Stimulated activated CD8-positive, alpha-beta memory T cell treated with anti-CD3 and anti-CD28 coated beads, Interleukin-12 subunit alpha, Interleukin-12 subunit beta, amount 100 ng/mL, for 1 hour (primary cell): ENCODE results near the gene TLL2.

Source experiments
- DNase-seq: peaks from one replicate; pipeline ENCODE4 v3.0.0-alpha.2; 2020; ENCODE audit warnings: low read depth

TLL2 gene

GRCh38 chr10:96507044-96507443, 6.7 kb downstream of the TLL2 start:
- no peak for DNase-seq

DNA sequence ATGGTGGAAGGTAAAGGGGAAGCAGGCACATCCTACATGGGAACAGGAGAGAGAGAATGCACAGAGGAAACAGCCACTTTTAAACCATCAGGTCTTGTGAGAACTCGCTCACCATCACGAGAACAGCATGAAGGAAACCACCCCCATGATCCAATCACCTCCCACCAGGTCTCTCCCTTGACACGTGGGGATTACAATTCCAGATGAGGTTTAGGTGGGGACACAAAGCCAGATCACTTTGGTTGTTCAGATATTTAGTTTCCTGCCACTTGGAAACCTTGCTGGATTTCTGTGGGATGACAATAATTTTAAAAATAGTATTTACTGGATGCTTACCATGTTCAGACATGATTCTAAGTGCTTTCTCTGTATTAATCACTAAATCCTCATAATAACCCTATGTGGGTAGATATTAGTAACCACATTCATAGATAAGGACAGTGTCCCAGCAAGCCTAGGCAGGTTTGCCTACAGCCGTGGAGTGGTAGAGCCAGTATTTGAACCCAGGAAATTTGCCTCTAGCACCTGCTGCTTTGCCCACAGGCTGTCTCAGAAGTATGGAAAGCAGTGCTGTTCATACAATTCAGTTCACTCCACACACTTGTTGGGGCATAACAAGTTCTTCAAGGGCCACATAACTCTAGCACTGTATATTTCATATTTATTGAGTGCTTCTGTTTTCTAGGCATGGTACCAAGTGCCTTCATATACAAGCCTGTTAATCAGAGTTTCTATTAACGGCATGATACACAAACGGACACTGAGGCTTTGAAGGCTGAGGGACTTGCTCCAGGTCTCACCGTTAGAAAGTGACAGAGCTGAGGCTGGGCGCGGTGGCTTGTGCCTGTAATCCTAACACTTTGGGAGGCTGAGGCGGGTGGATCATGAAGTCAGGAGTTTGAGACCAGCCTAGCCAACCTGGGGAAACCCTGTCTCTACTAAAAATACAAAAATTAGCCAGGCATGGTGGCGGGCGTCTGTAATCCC, 8.3 kb downstream of the TLL2 start:
- DNase-seq, result no peak

GRCh38 chr10:96502561-96503282, 11.0 kb downstream of the TLL2 start:
- DNase-seq, result no peak

DNA sequence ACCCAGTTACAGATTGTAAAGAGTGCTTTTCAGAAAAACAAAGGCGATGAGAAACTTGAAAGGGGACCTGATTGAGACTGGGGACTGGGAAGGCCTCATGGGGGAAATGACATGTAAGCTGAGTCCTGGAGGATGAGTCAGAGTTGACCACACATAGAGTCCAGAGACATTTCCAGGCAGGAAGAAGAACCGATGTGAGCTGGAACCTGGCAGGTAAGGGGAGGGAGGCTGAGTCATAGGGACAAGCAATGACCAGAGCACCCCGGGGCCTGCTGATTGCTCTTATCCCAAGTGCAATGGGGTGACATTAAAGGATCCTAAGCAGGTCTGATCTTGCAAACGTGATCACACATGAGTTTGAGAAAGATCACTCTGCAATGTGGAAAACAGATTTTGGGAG, 11.7 kb downstream of the TLL2 start:
- no peak for DNase-seq

DNA sequence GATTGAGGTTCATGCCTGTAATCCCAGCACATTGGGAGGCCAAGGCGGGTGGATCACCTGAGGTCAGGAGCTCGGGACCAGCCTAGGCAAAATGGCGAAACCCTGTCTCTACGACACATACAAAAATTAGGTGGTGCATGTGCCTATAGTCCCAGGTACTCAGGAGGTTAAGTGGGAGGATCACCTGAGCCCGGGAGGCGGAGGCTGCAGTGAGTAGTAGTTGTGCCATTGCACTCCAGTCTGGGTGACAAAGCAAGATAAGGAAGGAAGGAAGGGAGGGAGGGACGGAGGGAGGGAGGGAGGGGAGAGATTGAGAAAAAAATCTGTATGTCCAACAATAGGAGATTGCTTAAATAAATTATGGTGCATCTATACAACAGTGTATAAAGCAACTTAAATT, 13.2 kb downstream of the TLL2 start:
- no peak for DNase-seq

GRCh38 chr10:96500050-96500449, 13.7 kb downstream of the TLL2 start:
- DNase-seq, result no peak

DNA sequence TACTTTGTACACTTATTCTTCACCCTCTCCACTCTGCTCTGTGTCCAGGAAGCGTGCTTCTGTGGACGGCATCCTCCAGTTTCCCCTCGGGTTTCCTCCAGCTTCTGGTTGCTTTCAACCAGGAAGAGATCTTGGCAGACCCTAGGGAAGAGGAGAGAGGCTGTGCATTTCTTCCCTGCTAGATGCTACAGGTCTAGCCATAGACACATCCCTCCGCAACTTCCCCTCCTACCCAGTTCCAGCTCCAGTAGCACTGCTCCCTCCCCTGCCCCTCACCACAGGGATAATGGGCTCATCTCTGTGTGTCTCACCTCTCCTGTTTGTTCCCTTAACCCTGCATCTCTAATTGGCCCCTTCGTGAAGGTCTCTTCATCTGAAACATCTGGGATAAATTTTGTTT, 16.3 kb downstream of the TLL2 start:
- no peak for DNase-seq

DNA sequence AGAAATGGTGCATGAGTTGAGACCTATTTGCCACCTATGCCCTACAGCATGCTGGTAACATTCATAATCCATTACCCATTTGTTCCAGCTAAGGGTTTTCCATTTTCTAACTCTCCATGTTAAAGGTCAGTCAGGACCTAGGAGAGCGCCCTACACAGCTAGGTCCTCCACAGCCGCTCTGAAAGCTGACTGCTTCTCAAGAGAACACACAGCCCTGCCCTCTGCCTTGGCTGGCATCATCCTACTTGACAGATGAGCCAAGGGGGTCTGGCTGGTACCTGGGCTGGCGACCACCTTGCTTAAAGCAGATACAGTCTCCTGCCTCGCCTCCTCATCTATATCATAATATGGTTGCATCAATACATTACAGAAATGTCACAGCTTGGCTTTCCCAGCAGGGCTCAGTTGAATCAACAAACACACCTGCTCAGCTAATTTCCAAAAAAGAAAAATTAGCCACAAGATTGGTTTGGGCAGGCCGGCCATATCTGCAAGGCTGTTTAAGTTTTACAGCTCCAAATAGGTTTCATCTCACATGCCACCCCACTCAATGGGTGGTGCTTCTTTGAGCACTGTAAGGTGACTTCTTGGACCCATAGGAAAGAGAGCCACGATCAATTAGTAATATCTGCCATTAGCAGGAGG, 17.3 kb downstream of the TLL2 start:
- DNase-seq, result no peak

GRCh38 chr10:96495544-96495943, 18.2 kb downstream of the TLL2 start:
- no peak for DNase-seq

DNA sequence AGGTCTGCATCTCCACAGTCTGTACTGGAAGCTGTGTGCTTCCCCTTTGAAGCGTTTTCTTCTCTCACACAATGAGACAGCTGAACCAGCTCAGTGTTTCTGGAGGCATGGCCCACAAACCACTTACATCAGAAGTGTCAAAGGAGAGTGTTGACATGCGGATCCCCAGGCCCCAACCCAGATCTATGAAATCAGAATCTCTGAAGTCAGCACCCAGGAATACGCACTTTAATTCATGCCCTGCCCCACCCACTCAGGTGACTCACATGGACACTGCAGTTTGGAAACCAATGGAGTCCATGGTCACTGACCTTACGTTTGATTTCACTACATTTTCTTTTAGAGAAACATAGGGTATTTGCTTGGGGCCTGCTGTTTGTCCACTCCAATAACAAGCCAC, 19.0 kb downstream of the TLL2 start:
- no peak for DNase-seq

DNA sequence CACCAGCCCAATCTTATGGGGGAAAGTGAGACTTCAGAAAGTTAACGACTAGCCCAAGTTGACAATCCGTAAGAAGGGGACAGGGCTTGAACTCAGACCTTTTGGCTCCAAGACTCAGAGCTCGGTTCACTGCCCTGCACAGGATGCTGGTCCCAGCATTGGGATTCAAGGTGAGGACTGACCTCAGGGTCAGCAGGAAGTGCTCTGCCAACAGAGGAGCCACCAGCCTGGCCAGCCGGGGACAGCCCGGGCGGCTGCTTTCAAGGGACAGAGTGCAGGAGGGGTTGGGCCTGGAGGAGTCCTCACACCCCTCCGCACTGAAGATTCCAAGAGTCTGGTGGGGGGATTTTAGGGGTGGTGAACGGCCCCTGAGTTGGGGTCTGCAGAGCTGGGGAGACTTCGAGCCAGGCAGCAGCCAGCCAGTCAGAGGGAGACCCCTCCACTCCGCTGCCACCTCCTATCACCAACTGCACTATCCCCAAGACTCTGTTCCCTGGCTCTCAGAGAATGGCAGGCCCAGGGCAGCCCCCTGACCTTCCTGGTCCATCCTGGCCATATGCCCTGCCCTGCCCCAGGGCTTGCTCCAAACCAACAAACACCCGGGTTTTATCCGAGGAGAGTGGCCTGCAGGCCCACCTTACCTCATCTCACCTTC, 19.7 kb downstream of the TLL2 start:
- no peak for DNase-seq

DNA sequence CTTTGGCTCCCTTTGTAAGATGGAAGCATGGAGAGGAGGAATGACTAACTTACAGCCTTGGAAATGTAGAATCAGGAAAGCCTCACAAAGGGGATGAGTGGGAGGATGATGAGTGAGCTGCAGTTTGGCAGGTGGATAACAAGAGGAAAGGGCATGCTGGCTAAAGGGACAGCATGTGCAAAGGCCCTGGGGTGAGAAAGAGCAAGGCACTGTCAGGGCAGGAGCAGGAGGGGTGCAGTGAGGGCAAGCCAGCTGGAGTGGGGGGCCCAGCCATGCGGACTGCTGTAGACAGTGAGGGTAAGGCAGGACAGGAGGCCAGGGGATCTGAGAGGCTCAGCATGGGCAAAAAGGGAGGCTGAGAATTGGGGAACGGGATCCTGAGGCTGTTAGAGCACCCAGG, 20.5 kb downstream of the TLL2 start:
- no peak for DNase-seq

GRCh38 chr10:96491303-96491702, 22.4 kb downstream of the TLL2 start:
- DNase-seq, result no peak

DNA sequence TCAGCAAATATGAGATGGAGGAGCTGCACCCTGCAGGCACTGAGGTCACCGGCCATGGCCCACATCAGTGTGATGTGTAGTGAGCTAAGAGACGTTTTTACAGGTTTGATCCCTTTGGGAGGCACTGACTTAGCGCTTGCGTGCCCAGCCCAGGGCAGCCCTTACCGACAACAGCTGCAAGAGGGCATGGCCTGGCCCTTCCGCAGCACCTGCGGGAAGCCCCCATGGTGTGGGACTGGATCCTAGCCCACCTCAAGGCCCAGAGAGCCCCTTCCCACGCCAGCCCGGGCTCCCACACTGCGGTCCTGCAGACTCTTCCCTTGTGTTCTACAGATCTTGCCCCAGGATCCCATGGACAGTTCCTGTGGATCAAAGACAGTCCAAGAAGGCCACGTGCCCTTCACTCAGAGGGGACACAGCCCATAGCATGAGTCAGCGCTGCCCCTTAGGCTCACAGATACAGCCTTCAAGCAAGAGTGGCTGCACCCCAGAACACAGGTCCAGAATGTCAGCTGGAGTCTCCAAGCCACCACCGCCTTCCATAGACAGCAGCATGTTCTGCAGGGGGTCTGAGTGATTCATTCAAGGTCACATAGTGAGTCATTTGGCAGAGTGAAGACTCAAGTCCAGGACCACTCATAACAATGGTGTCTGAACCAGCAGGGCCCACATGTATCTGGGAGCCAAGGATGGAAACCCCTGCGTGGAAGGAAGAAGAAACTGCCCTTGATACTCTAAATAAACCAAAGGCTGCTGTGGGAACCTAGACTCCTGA, 25.4 kb downstream of the TLL2 start:
- DNase-seq, result no peak

DNA sequence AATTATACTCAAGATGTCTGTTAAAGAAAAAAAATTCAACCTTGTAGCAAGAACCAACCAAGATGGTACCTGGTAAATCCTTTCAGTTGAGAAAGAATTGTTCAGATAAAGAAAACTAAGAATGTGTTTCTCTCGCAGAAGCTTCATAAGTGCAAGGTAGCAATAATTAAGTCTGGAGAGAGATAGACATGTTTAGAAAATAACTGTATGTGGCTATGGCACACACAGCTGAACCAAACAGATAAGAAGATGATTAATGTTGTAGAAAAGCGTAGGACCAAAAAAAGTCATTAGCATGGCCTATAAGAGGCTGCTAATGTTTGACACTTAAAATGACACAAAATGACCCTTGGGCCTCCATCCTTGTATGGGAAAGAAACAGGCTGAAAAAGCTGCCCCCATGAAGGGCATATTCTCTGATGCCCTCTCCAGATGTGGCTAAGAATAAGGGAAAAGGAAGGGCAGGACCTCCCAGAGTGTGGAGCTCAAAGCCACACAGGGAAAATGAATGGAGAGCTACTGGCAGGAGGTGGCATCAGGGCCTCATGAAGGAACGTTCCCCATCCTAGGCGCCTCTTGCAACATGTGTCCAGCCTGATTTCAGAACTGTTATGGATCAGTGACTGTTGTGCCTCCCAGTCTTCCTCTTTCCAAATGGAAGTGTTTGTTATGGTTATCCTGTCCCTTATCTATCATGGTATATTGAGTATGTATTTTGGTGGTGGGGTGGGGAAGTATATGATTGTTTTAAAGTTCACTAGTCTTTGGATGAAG, 30.7 kb downstream of the TLL2 start:
- DNase-seq, result no peak

DNA sequence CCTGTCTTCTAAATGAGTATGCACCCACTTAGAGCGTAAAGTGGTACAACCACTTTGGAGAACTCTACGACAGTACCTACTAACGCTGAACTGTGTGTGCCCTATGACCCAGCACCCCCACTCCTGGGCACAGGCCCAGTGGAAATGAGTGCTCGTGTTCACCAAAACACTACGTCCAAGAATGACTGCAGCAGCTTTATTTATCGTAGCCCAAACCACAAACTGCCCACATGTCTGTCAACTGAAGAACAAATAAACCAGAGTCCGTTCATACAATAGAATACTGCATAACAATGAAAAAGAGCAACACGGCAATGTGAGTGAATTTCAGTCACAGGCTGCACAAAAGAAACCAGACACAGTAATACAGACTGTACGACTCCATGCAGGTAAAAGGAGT, 35.4 kb downstream of the TLL2 start:
- DNase-seq, result no peak

DNA sequence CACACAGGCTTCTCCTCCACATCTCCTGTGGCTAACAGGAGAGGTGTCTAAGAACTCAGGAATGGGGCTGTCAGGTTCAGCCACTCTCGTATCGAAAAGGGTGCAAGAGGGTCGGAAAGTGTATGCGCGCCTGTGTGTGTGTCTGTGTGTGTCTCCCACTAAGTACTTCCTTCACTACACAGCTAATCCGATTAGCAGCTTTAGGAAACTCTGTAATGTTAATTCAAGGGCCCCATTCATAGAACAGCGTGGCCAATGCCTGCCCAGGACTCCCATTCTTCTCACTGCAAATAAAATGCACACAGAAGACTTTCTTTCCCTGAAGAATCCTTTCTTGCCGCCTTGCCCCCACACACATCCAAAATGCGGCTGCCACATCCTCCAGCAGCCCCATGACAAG, 39.9 kb downstream of the TLL2 start:
- DNase-seq, result no peak

DNA sequence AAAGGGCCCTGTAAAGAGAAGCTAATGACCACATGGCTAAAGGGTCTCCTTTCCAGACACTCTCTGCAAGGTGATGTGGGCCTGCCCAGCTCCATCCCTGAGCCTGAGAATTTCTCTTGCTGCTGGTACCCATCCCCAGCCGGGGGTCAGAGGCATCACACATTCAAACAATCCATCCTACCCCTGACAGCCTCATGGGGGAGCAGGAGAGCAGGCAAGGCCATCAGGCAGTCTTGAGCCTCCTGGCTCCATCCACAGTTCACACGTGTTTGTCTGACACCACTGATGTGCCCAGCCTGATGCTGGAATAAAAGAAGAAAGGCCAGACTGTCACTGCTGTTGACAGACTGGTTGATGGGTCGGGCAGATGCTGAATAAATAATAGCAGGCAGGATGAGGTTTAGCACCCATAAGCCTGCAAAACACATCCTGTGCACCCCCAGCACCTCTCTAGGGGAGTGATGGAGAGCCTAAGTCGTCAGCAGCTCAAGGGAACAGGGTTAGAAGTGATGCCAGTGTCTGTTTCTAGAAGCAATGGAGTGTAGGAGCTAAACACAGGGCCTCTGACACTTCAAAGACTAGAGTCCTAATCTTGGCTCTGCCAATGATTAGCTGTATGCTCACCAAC, 43.5 kb downstream of the TLL2 start:
- DNase-seq, result peak; percentile 5

DNA sequence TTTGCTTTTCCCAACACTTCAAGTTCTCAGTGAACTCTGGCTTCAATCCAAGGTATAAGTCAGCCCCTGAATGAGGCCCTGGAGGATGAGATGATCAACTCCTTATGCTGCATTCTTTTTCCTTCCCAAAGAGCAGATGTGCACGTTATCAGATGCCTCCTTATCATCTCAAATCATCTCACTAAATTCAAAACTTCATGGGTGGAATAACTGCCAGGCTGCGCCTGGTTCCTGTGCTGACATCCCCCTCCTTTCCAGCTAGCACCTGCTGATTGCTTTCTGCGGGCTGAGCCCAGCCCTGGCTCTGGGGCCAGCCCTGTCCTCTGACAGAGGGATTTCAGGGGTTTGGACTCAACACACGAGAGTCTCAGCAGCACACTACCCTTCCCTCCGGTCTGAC, 44.9 kb downstream of the TLL2 start:
- DNase-seq, result no peak

GRCh38 chr10:96465599-96465998, 48.1 kb downstream of the TLL2 start:
- DNase-seq, result no peak
